Parathyroid adenoma (tissue), 2 donors: ENCODE results near the gene MON1A.
"Not testable (repeated sequence)": the region's sequence is repeated elsewhere in the genome, so short reads cannot be mapped to it uniquely, and the experiment has no call there.

ENCODE experiments used
- H2AFZ ChIP-seq: fragments of 300-600 bp; sonication (generic); one replicate; pipeline ENCODE4 v1.7.0; 2017; ENCODE audit warnings: antibody characterized with exemption, mild to moderate bottlenecking
- H3K27ac ChIP-seq: fragments of 300-600 bp; sonication (generic); one replicate; pipeline ENCODE4 v1.7.0; 2017
- H3K27me3 ChIP-seq: fragments of 300-600 bp; sonication (generic); one replicate; pipeline ENCODE4 v1.7.0; 2017; ENCODE audit warnings: low read length; ENCODE audit not compliant: control insufficient read depth, insufficient read depth
- H3K36me3 ChIP-seq: fragments of 300-600 bp; sonication (generic); one replicate; pipeline ENCODE4 v1.7.0; 2017; ENCODE audit warnings: low read length; ENCODE audit not compliant: control insufficient read depth, insufficient read depth
- H3K4me1 ChIP-seq: fragments of 300-600 bp; sonication (generic); one replicate; pipeline ENCODE4 v1.7.0; 2017; ENCODE audit warnings: control low read depth
- H3K4me2 ChIP-seq: fragments of 300-600 bp; sonication (generic); one replicate; pipeline ENCODE4 v1.7.0; 2017; ENCODE audit warnings: low read length
- H3K4me3 ChIP-seq: fragments of 300-600 bp; sonication (generic); one replicate; pipeline ENCODE4 v1.7.0; 2017; ENCODE audit warnings: low read depth, low read length
- H3K79me2 ChIP-seq: fragments of 300-600 bp; sonication (generic); one replicate; pipeline ENCODE4 v1.7.0; 2017; ENCODE audit warnings: control low read depth
- H3K9ac ChIP-seq: fragments of 300-600 bp; sonication (generic); one replicate; pipeline ENCODE4 v1.7.0; 2017; ENCODE audit warnings: mild to moderate bottlenecking
- H3K9me3 ChIP-seq: fragments of 300-600 bp; sonication (generic); one replicate; pipeline ENCODE4 v1.7.0; 2017; ENCODE audit warnings: low read length; ENCODE audit not compliant: control insufficient read depth
- CTCF ChIP-seq: fragments of 300-600 bp; sonication (generic); IDR thresholded peaks from one replicate; pipeline ENCODE4 v1.7.0; 2017; ENCODE audit warnings: antibody characterized with exemption, mild to moderate bottlenecking
- donor health status: primary hyperparathyroidism.

Gene MON1A

GRCh38 chr3:49939858-49940666 lies 10.5 kb upstream of the MON1A start, which contains the start of gene RBM6:
TSS of gene RBM6 (plus strand) at chr3:49940150. CDS start at chr3:49962642, 22,492 bp downstream.
- peak within 1 kb of the TSS; percentile 94 for H3K4me2 ChIP-seq
- peak; percentile 14 for TF ChIP-seq CTCF

GRCh38 chr3:49937090-49937489 lies 7.5 kb upstream of the MON1A start:
- no peak overlapping the region for H3K9ac ChIP-seq
- H3K9me3 ChIP-seq = no peaks in the 10 kb centered on the region
- H3K4me1 ChIP-seq = peaks cover 4% of the 10 kb centered on the region
- TF ChIP-seq CTCF = no peak
- no peak overlapping the region for H3K27ac ChIP-seq
- peaks cover 10% of the 10 kb centered on the region for H3K79me2 ChIP-seq
- H2AFZ ChIP-seq = no peak overlapping the region
- no peak overlapping the region for H3K4me3 ChIP-seq
- no peak overlapping the region for H3K4me2 ChIP-seq
- H3K36me3 ChIP-seq = no peaks in the 10 kb centered on the region
- no peaks in the 10 kb centered on the region for H3K27me3 ChIP-seq

More at GRCh38 chr3:49939858-49940666, 10.5 kb upstream of the MON1A start, which contains the start of gene RBM6:
- no peaks in the 10 kb centered on the region for H3K36me3 ChIP-seq
- H3K27ac ChIP-seq = peak within 1 kb of the TSS; percentile 89
- peak within 1 kb of the TSS; percentile 96 for H3K4me3 ChIP-seq
- H3K4me1 ChIP-seq = peaks cover 7% of the 10 kb centered on the region
- H2AFZ ChIP-seq = peak within 1 kb of the TSS; percentile 93
- H3K79me2 ChIP-seq = peaks cover 28% of the 10 kb centered on the region
- peak within 1 kb of the TSS; percentile 49 for H3K9ac ChIP-seq
- H3K27me3 ChIP-seq = no peaks in the 10 kb centered on the region
- no peaks in the 10 kb centered on the region for H3K9me3 ChIP-seq

- H3K27me3 ChIP-seq, H3K4me2 ChIP-seq, H2AFZ ChIP-seq, H3K79me2 ChIP-seq, H3K4me1 ChIP-seq, H3K27ac ChIP-seq, H3K4me3 ChIP-seq, H3K36me3 ChIP-seq, H3K9me3 ChIP-seq, H3K9ac ChIP-seq: not testable (repeated sequence)
These were observed 2.7 kb upstream of the MON1A start for GRCh38 chr3:49932281-49932680.

- Histone ChIP-seq H2AFZ (peak overlapping the region; percentile 99), H3K9me3 (no peaks in the 10 kb centered on the region), H3K4me1 (peaks cover 5% of the 10 kb centered on the region), H3K27me3 (no peaks in the 10 kb centered on the region), H3K36me3 (no peaks in the 10 kb centered on the region), H3K79me2 (peaks cover 12% of the 10 kb centered on the region), H3K4me2 (peak overlapping the region; percentile 3), H3K27ac (no peak overlapping the region), H3K4me3 (no peak overlapping the region), H3K9ac (no peak overlapping the region)
- TF ChIP-seq CTCF = no peak
These were observed 1.3 kb upstream of the MON1A start for GRCh38 chr3:49930922-49931321.

- no peaks in the 10 kb centered on the region for H3K9me3 ChIP-seq
- no peaks in the 10 kb centered on the region for H3K36me3 ChIP-seq
- H3K27ac ChIP-seq = peak overlapping the region; percentile 88
- peaks cover 5% of the 10 kb centered on the region for H3K4me1 ChIP-seq
- H3K9ac ChIP-seq = peak overlapping the region; percentile 8
- H3K4me2 ChIP-seq = peak overlapping the region; percentile 73
- H3K4me3 ChIP-seq = peak overlapping the region; percentile 68
- H3K27me3 ChIP-seq = no peaks in the 10 kb centered on the region
- TF ChIP-seq CTCF = no peak
- peaks cover 12% of the 10 kb centered on the region for H3K79me2 ChIP-seq
- H2AFZ ChIP-seq = peak overlapping the region; percentile 99
These were observed 618 bp upstream of the MON1A start for GRCh38 chr3:49930168-49930690.
